ENCODE data around the gene ARX.

The ARX gene

GRCh38 chrX:25017667-25018247 is 2.0 kb upstream of the ARX start:
- DNase-seq (ENCODE audit: insufficient read length, low spot score) (no peak), FAIRE-seq (no peak)
- TF ChIP-seq SPI1 (IDR thresholded peaks at IDR 0.05; ENCODE audit: low read depth, low read length), result no peak
- no peak for TF ChIP-seq POLR2A (IDR thresholded peaks at IDR 0.05; ENCODE audit: low read depth, low read length)
- TF ChIP-seq TAF1 (IDR thresholded peaks at IDR 0.05; ENCODE audit: low read depth, low read length), result no peak
- no peak for TF ChIP-seq POLR2AphosphoS5 (IDR thresholded peaks at IDR 0.05; ENCODE audit: low read depth, low read length)
- TF ChIP-seq POU2F2 (IDR thresholded peaks at IDR 0.05; ENCODE audit: low read depth, low read length), result no peak
- no peak for TF ChIP-seq PAX5 (IDR thresholded peaks at IDR 0.05; ENCODE audit: insufficient read depth, low read length, severe bottlenecking)

- TF ChIP-seq POU2F2 (IDR thresholded peaks at IDR 0.05; ENCODE audit: low read depth, low read length) (no peak), TAF1 (IDR thresholded peaks at IDR 0.05; ENCODE audit: low read depth, low read length) (no peak), PAX5 (IDR thresholded peaks at IDR 0.05; ENCODE audit: insufficient read depth, low read length, severe bottlenecking) (no peak), POLR2A (IDR thresholded peaks at IDR 0.05; ENCODE audit: low read depth, low read length) (no peak), SPI1 (IDR thresholded peaks at IDR 0.05; ENCODE audit: low read depth, low read length) (no peak), POLR2AphosphoS5 (IDR thresholded peaks at IDR 0.05; ENCODE audit: low read depth, low read length) (no peak)
- FAIRE-seq (no peak), DNase-seq (ENCODE audit: insufficient read length, low spot score) (no peak)
Observed at GRCh38 chrX:25016938-25017598, 1.3 kb upstream of the ARX start.

GRCh38 chrX:25016361-25016671 is 551 bp upstream of the ARX start:
- FAIRE-seq, result no peak
- DNase-seq (ENCODE audit: insufficient read length, low spot score), result no peak
- TF ChIP-seq POU2F2 (IDR thresholded peaks at IDR 0.05; ENCODE audit: low read depth, low read length) (no peak), SPI1 (IDR thresholded peaks at IDR 0.05; ENCODE audit: low read depth, low read length) (no peak), PAX5 (IDR thresholded peaks at IDR 0.05; ENCODE audit: insufficient read depth, low read length, severe bottlenecking) (no peak), TAF1 (IDR thresholded peaks at IDR 0.05; ENCODE audit: low read depth, low read length) (no peak), POLR2AphosphoS5 (IDR thresholded peaks at IDR 0.05; ENCODE audit: low read depth, low read length) (no peak), POLR2A (IDR thresholded peaks at IDR 0.05; ENCODE audit: low read depth, low read length) (no peak)

GRCh38 chrX:25014366-25014838 is 1.4 kb downstream of the ARX start:
- TF ChIP-seq TAF1 (IDR thresholded peaks at IDR 0.05; ENCODE audit: low read depth, low read length) (no peak), POLR2AphosphoS5 (IDR thresholded peaks at IDR 0.05; ENCODE audit: low read depth, low read length) (no peak), POLR2A (IDR thresholded peaks at IDR 0.05; ENCODE audit: low read depth, low read length) (no peak), SPI1 (IDR thresholded peaks at IDR 0.05; ENCODE audit: low read depth, low read length) (no peak), POU2F2 (IDR thresholded peaks at IDR 0.05; ENCODE audit: low read depth, low read length) (no peak), PAX5 (IDR thresholded peaks at IDR 0.05; ENCODE audit: insufficient read depth, low read length, severe bottlenecking) (no peak)
- FAIRE-seq (no peak), DNase-seq (ENCODE audit: insufficient read length, low spot score) (no peak)

GRCh38 chrX:25013632-25014365 is 2.0 kb downstream of the ARX start:
- DNase-seq (ENCODE audit: insufficient read length, low spot score) (no peak), FAIRE-seq (no peak)
- TF ChIP-seq POLR2AphosphoS5 (IDR thresholded peaks at IDR 0.05; ENCODE audit: low read depth, low read length), result no peak
- no peak for TF ChIP-seq SPI1 (IDR thresholded peaks at IDR 0.05; ENCODE audit: low read depth, low read length)
- no peak for TF ChIP-seq POU2F2 (IDR thresholded peaks at IDR 0.05; ENCODE audit: low read depth, low read length)
- no peak for TF ChIP-seq TAF1 (IDR thresholded peaks at IDR 0.05; ENCODE audit: low read depth, low read length)
- no peak for TF ChIP-seq PAX5 (IDR thresholded peaks at IDR 0.05; ENCODE audit: insufficient read depth, low read length, severe bottlenecking)
- TF ChIP-seq POLR2A (IDR thresholded peaks at IDR 0.05; ENCODE audit: low read depth, low read length), result no peak

GRCh38 chrX:25012793-25013631 is 2.8 kb downstream of the ARX start:
- TF ChIP-seq SPI1 (IDR thresholded peaks at IDR 0.05; ENCODE audit: low read depth, low read length) (no peak), TAF1 (IDR thresholded peaks at IDR 0.05; ENCODE audit: low read depth, low read length) (no peak), PAX5 (IDR thresholded peaks at IDR 0.05; ENCODE audit: insufficient read depth, low read length, severe bottlenecking) (no peak), POLR2A (IDR thresholded peaks at IDR 0.05; ENCODE audit: low read depth, low read length) (no peak), POLR2AphosphoS5 (IDR thresholded peaks at IDR 0.05; ENCODE audit: low read depth, low read length) (no peak), POU2F2 (IDR thresholded peaks at IDR 0.05; ENCODE audit: low read depth, low read length) (no peak)
- FAIRE-seq (no peak), DNase-seq (ENCODE audit: insufficient read length, low spot score) (no peak)

GRCh38 chrX:25012433-25012735 is 3.4 kb downstream of the ARX start:
- no peak for DNase-seq (ENCODE audit: insufficient read length, low spot score)

GRCh38 chrX:25011589-25012432 is 4.0 kb downstream of the ARX start:
- no peak for FAIRE-seq
- DNase-seq (ENCODE audit: insufficient read length, low spot score), result no peak
- no peak for TF ChIP-seq POLR2A (IDR thresholded peaks at IDR 0.05; ENCODE audit: low read depth, low read length)

More at GRCh38 chrX:25012433-25012735, 3.4 kb downstream of the ARX start:
- TF ChIP-seq SPI1 (IDR thresholded peaks at IDR 0.05; ENCODE audit: low read depth, low read length) (no peak), TAF1 (IDR thresholded peaks at IDR 0.05; ENCODE audit: low read depth, low read length) (no peak), POLR2AphosphoS5 (IDR thresholded peaks at IDR 0.05; ENCODE audit: low read depth, low read length) (no peak), POLR2A (IDR thresholded peaks at IDR 0.05; ENCODE audit: low read depth, low read length) (no peak), POU2F2 (IDR thresholded peaks at IDR 0.05; ENCODE audit: low read depth, low read length) (no peak)
- FAIRE-seq, result no peak
